ENCODE results near the gene DLX5.

Gene DLX5

DNA sequence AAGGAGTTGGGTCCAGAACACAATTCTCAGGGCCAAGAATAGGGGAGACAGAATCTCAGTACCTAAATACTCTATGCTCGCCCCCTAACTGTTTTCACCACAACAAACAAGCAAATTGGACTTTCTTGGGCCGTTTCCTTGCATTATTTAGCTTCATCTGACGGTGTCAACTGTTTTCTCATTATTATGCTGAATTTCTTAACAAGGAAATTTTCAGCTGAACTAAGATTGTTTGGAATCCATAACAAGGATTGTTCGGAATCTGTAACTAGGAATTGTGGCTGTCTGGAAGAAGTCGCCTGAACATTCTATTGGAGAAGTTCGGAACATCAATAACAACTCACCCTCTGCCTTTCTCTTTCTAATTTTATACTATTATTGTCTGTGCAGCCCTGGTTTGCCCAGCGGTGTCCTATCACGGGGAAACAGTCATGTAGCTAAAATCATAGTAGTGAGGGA, 34.7 kb downstream of the DLX5 start:
- no peak for ATAC-seq

DNA sequence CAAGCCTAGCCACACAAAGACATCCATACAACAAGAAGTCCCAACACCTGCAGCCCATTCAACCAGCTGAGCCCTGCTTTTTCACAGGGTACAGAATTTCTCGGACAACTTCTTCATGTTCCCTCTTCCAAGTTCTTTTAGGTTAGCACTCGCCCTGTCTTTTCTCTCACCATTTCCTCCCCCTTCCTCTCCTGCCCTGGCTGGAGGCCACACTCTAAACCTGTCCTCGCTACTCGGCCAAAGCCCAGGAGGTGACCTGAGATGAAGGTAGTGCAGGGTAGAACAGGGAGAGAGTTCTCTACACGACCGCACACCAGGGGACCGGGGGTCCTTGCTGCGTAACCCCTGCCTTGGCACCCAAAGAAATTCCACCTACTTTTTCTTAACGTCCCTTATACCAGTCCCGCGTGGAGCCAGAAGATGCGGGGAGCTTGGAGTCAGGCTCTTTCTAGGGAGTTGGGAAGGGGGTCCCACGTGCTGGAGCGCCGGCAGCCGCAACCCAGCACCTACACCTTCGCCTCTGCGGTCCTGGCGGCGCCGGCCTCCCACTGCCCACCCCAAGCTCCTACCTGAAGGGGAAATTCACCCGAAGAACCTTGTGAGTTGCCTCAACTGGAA, 35.3 kb downstream of the DLX5 start:
- no peak for ATAC-seq

DNA sequence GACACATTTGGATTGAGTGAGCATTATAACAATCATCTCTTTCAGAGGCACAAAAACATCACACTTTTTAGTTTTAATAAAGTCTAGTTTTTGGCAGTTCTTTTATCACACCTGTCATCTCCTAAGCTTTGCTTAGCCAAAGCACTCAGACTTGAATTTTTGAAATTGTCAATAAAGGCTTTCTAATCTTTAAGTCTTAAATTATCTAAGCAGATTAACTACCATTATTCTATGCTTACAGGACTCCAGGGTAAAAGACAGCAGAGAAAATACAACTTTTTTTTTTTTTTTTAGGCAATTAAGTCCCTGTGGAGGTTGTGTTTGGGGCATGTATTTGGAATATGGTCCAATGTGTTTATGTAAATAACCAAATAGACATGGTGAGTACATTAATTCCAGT, 36.9 kb downstream of the DLX5 start:
- ATAC-seq = no peak

DNA sequence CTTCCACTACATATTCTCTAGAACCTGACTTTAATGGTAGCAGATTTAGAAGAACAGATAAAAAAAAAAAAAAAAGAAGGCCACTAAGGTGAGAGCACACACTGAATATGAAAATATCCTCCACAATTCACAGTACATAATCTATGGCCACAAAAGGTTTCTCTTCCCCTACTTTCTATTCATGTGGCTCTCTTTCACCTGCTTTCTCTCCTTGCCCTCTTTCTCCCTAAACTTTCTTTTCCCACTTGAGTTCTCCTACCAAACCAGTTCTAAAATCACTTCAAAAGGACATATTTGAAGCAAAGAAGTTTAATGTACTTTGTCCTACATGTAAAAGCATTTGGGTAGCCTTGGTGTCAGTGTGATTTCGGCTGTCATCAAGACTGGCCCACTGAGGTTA, 37.7 kb downstream of the DLX5 start:
- no peak for ATAC-seq

DNA sequence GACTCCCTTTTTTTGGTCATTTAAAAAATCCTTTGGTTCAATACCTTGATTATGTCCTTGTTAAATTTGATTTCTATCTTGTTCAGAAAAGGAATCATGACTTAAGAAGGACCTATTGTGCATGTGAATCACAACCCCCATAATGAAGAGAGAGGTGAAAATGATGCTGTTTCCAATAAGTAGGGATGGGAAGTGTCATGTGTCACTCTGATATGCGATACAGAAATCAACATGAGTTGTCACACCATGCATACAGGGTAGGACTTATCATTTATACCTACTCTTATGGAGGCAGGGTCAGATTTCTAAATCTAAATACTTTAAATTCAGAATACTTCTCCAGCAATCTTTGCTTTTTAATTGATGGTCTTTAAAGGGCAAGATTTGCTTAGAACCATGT, 38.6 kb downstream of the DLX5 start:
- ATAC-seq = no peak

DNA sequence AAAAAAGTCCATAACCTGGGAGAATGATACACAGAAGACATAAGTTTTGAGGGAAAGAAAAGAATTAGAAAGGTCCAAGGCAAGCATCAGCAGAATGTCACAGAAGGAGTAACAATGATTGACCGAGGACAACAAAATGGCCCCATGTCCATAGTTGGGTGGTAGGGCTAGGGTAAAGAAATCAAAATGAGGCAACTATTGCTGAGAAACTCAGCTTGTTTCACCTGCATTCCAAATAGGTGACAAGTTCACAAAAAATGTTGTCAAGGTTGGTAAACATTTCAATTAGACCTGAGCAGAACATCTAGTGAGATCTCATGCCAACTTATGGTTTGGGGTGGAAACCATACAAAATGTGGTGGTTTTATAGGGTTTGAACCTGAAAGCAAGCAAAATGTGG, 42.0 kb downstream of the DLX5 start:
- ATAC-seq = no peak

DNA sequence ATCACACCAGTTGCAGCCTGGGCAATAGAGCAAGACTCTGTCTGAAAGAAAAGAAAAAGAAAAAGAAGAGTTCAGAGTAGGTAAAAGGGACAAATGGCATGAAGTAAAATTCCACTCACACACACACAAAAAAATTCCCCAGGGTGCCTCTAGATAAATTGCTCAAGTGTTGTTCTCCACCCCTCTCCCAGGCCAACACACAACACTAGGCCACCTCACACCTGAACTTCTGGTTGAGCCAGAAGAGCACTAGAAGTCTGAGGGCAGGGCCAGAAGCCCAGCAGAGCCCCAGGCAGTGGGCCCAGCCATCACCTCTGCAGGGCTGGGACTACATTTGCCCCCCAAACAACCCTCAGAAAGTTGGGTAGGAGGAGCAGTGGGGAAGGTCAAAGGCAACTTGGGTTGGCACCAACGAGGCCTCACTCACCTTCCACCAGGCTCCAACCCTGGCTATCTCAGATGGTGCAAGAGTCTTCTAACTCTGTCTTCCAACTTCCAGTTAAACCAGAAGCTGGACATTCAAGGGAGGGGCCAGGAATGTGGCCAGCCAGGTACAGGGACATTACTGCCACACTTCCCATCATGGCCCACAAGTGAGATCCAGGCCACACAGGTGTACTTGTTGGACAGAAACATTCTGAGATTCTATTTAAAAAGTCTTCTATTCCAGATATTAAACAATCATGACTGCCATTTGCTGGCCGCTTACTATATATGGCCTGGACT, 44.9 kb downstream of the DLX5 start:
- ATAC-seq = no peak

DNA sequence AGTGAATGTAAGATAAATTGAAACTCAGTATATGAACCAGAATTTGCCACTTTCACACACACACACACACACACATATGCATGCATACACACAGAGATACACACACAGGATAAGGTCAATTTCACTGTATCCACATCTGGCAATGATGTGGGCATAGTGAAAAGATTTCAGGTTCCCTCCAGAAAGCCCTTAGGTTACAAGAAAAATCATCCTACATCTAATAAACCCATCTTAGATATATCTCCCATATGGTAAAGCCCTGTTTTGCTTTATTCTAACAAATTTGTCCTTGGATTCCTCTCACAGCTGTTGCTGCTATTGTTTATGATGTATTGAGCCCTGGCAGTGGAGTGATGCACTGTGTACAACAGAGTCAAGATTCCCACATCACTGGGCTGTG, 47.2 kb downstream of the DLX5 start:
- no peak for ATAC-seq

DNA sequence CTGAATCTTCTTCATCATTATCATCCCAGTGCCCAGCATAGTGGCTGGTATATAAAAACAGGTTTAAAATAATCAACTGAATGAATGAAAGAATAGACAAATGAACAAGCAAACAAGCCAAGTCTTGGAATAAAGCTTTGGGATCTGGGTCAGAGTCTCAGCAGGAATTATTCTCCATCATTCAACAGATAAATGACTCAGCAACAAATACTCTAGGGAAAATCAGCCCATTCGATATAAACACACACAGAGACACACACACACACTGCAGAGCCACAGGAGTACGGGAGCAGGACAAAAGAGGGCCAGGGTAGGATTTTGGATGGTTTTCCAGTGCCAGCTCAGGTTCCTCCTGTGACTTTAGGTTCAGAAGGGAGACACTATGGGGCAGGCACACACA, 48.5 kb downstream of the DLX5 start:
- ATAC-seq = no peak

DNA sequence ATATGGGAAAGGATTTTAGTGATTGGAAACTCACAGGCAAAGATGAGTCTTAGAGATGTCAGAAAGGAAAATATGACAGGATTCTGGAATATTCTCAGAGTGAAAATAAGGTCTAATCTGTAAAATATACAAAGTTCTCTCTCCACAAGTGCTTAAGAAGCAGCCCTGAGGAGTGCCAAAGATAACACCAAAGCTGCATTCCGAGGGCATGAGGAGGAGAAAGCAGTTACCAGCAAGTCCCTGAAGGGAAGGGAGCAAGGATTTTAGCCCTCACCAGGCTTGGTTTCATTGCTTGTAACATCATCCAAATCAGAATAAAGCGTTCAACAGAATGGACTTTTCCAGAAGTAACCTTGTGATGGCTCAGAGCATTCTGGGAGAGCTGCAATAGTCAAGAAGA, 50.6 kb downstream of the DLX5 start:
- no peak for ATAC-seq

DNA sequence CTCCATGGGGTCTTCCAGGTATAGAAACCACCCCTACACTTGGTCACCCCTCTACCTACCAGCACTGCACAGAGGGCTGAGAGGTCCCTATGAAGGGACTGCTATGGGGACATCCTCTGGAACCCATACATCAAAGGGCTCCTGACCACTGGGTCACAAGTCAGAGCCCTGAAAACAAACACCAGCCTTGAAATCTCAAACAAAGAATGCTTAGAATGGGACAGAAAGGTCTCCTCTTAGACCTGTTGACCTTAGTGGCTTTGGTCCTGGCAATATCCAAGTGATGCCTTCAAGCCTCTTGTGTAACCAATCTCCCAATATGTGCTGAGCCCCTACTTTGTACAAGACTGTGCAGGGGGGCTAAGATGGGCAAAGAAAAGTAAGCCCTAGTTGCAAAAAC, 53.9 kb downstream of the DLX5 start:
- ATAC-seq = no peak
